ENCODE data around the gene ALK. TPM values are rescaled to one million over a fixed set of nuclear protein-coding genes. Genes with fewer than 3 reads are reported as not detected.

The ALK gene
- total and polyA plus RNA-seq, 4 donors = 4.2 to 16.7 (median 14.2) TPM

GRCh38 chr2:29518010-29518409, 403.4 kb downstream of the ALK start:
- Histone ChIP-seq H3K27me3 (ENCODE audit: control insufficient read depth, insufficient read depth, low read length) (no peaks in the 10 kb centered on the region), H3K9me3 (ENCODE audit: control insufficient read depth, insufficient read depth, low read length) (no peaks in the 10 kb centered on the region), H3K4me1 (ENCODE audit: control insufficient read depth, insufficient read depth, low read length) (no peaks in the 10 kb centered on the region), H3K36me3 (ENCODE audit: control insufficient read depth, insufficient read depth, low read length) (no peaks in the 10 kb centered on the region), H3K4me3 (ENCODE audit: low read depth, low read length) (no peak overlapping the region), H3K27ac (ENCODE audit: low read depth, low read length) (no peak overlapping the region)
- peak in 2 of 6 donors; percentile 26 to 46 for DNase-seq (ENCODE audit: low read depth in 4 of 6, low spot score in 6 of 6)
- no CpG with 5 or more reads among the region's 2 CpGs for WGBS (ENCODE audit: insufficient coverage)

- H3K27ac ChIP-seq (ENCODE audit: low read depth, low read length) = no peak overlapping the region
- DNase-seq (ENCODE audit: low read depth in 4 of 6, low spot score in 6 of 6) = peak in 1 of 6 donors; percentile 42
- WGBS (ENCODE audit: insufficient coverage) = no CpG with 5 or more reads among the region's 2 CpGs
- no peaks in the 10 kb centered on the region for H3K9me3 ChIP-seq (ENCODE audit: control insufficient read depth, insufficient read depth, low read length)
- H3K27me3 ChIP-seq (ENCODE audit: control insufficient read depth, insufficient read depth, low read length) = no peaks in the 10 kb centered on the region
- no peaks in the 10 kb centered on the region for H3K4me1 ChIP-seq (ENCODE audit: control insufficient read depth, insufficient read depth, low read length)
- no peaks in the 10 kb centered on the region for H3K36me3 ChIP-seq (ENCODE audit: control insufficient read depth, insufficient read depth, low read length)
- H3K4me3 ChIP-seq (ENCODE audit: low read depth, low read length) = no peak overlapping the region
Measured at GRCh38 chr2:29517413-29517812, 404.0 kb downstream of the ALK start.

- no peak for DNase-seq (ENCODE audit: low read depth in 4 of 6, low spot score in 6 of 6)
- no peaks in the 10 kb centered on the region for H3K36me3 ChIP-seq (ENCODE audit: control insufficient read depth, insufficient read depth, low read length)
- WGBS (ENCODE audit: insufficient coverage) = 100% methylated on average over 1 of the region's 2 CpGs
- H3K4me3 ChIP-seq (ENCODE audit: low read depth, low read length) = no peak overlapping the region
- no peaks in the 10 kb centered on the region for H3K4me1 ChIP-seq (ENCODE audit: control insufficient read depth, insufficient read depth, low read length)
- H3K27ac ChIP-seq (ENCODE audit: low read depth, low read length) = no peak overlapping the region
- H3K9me3 ChIP-seq (ENCODE audit: control insufficient read depth, insufficient read depth, low read length) = no peaks in the 10 kb centered on the region
- no peaks in the 10 kb centered on the region for H3K27me3 ChIP-seq (ENCODE audit: control insufficient read depth, insufficient read depth, low read length)
Measured at GRCh38 chr2:29516767-29517166, 404.6 kb downstream of the ALK start.

GRCh38 chr2:29509878-29510277, 411.5 kb downstream of the ALK start:
- Histone ChIP-seq H3K36me3 (ENCODE audit: control insufficient read depth, insufficient read depth, low read length) (no peaks in the 10 kb centered on the region), H3K9me3 (ENCODE audit: control insufficient read depth, insufficient read depth, low read length) (peaks cover 8% of the 10 kb centered on the region), H3K4me1 (ENCODE audit: control insufficient read depth, insufficient read depth, low read length) (no peaks in the 10 kb centered on the region), H3K27me3 (ENCODE audit: control insufficient read depth, insufficient read depth, low read length) (no peaks in the 10 kb centered on the region), H3K4me3 (ENCODE audit: low read depth, low read length) (no peak overlapping the region), H3K27ac (ENCODE audit: low read depth, low read length) (no peak overlapping the region)
- no peak for DNase-seq (ENCODE audit: low read depth in 4 of 6, low spot score in 6 of 6)
- WGBS (ENCODE audit: insufficient coverage) = 90% methylated on average over 1 of the region's 1 CpG

- no peak overlapping the region for H3K27ac ChIP-seq (ENCODE audit: low read depth, low read length)
- H3K27me3 ChIP-seq (ENCODE audit: control insufficient read depth, insufficient read depth, low read length) = no peaks in the 10 kb centered on the region
- peaks cover 8% of the 10 kb centered on the region for H3K9me3 ChIP-seq (ENCODE audit: control insufficient read depth, insufficient read depth, low read length)
- WGBS (ENCODE audit: insufficient coverage) = no CpG with 5 or more reads among the region's 1 CpG
- H3K36me3 ChIP-seq (ENCODE audit: control insufficient read depth, insufficient read depth, low read length) = no peaks in the 10 kb centered on the region
- DNase-seq (ENCODE audit: low read depth in 4 of 6, low spot score in 6 of 6) = no peak
- H3K4me3 ChIP-seq (ENCODE audit: low read depth, low read length) = no peak overlapping the region
- no peaks in the 10 kb centered on the region for H3K4me1 ChIP-seq (ENCODE audit: control insufficient read depth, insufficient read depth, low read length)
Measured at GRCh38 chr2:29509397-29509796, 412.0 kb downstream of the ALK start.

GRCh38 chr2:29504746-29505145, 416.6 kb downstream of the ALK start:
- no peaks in the 10 kb centered on the region for H3K36me3 ChIP-seq (ENCODE audit: control insufficient read depth, insufficient read depth, low read length)
- no peak for DNase-seq (ENCODE audit: low read depth in 4 of 6, low spot score in 6 of 6)
- no peak overlapping the region for H3K4me3 ChIP-seq (ENCODE audit: low read depth, low read length)
- H3K4me1 ChIP-seq (ENCODE audit: control insufficient read depth, insufficient read depth, low read length) = no peaks in the 10 kb centered on the region
- H3K9me3 ChIP-seq (ENCODE audit: control insufficient read depth, insufficient read depth, low read length) = no peaks in the 10 kb centered on the region
- no peak overlapping the region for H3K27ac ChIP-seq (ENCODE audit: low read depth, low read length)
- no peaks in the 10 kb centered on the region for H3K27me3 ChIP-seq (ENCODE audit: control insufficient read depth, insufficient read depth, low read length)
- WGBS (ENCODE audit: insufficient coverage) = 75% methylated on average over 1 of the region's 3 CpGs

GRCh38 chr2:29502460-29502911, 418.9 kb downstream of the ALK start:
- DNase-seq (ENCODE audit: low read depth in 4 of 6, low spot score in 6 of 6) = peak in 1 of 6 donors; percentile 68
- Histone ChIP-seq H3K36me3 (ENCODE audit: control insufficient read depth, insufficient read depth, low read length) (no peaks in the 10 kb centered on the region), H3K4me3 (ENCODE audit: low read depth, low read length) (no peak overlapping the region), H3K4me1 (ENCODE audit: control insufficient read depth, insufficient read depth, low read length) (no peaks in the 10 kb centered on the region), H3K9me3 (ENCODE audit: control insufficient read depth, insufficient read depth, low read length) (no peaks in the 10 kb centered on the region), H3K27me3 (ENCODE audit: control insufficient read depth, insufficient read depth, low read length) (no peaks in the 10 kb centered on the region), H3K27ac (ENCODE audit: low read depth, low read length) (no peak overlapping the region)
- 42% methylated on average over 2 of the region's 4 CpGs for WGBS (ENCODE audit: insufficient coverage)

GRCh38 chr2:29497375-29497774, 424.0 kb downstream of the ALK start:
- Histone ChIP-seq H3K27ac (ENCODE audit: low read depth, low read length) (no peak overlapping the region), H3K36me3 (ENCODE audit: control insufficient read depth, insufficient read depth, low read length) (no peaks in the 10 kb centered on the region), H3K4me1 (ENCODE audit: control insufficient read depth, insufficient read depth, low read length) (no peaks in the 10 kb centered on the region), H3K9me3 (ENCODE audit: control insufficient read depth, insufficient read depth, low read length) (no peaks in the 10 kb centered on the region), H3K27me3 (ENCODE audit: control insufficient read depth, insufficient read depth, low read length) (no peaks in the 10 kb centered on the region), H3K4me3 (ENCODE audit: low read depth, low read length) (no peak overlapping the region)
- 63% methylated on average over 2 of the region's 3 CpGs for WGBS (ENCODE audit: insufficient coverage)
- DNase-seq (ENCODE audit: low read depth in 4 of 6, low spot score in 6 of 6) = no peak

GRCh38 chr2:29496198-29496597, 425.2 kb downstream of the ALK start:
- 100% methylated on average over 1 of the region's 1 CpG for WGBS (ENCODE audit: insufficient coverage)
- Histone ChIP-seq H3K4me1 (ENCODE audit: control insufficient read depth, insufficient read depth, low read length) (no peaks in the 10 kb centered on the region), H3K36me3 (ENCODE audit: control insufficient read depth, insufficient read depth, low read length) (no peaks in the 10 kb centered on the region), H3K4me3 (ENCODE audit: low read depth, low read length) (no peak overlapping the region), H3K9me3 (ENCODE audit: control insufficient read depth, insufficient read depth, low read length) (no peaks in the 10 kb centered on the region), H3K27ac (ENCODE audit: low read depth, low read length) (no peak overlapping the region), H3K27me3 (ENCODE audit: control insufficient read depth, insufficient read depth, low read length) (no peaks in the 10 kb centered on the region)
- no peak for DNase-seq (ENCODE audit: low read depth in 4 of 6, low spot score in 6 of 6)

GRCh38 chr2:29495536-29496060, 425.8 kb downstream of the ALK start:
- no peaks in the 10 kb centered on the region for H3K36me3 ChIP-seq (ENCODE audit: control insufficient read depth, insufficient read depth, low read length)
- no peaks in the 10 kb centered on the region for H3K27me3 ChIP-seq (ENCODE audit: control insufficient read depth, insufficient read depth, low read length)
- H3K27ac ChIP-seq (ENCODE audit: low read depth, low read length) = no peak overlapping the region
- no peaks in the 10 kb centered on the region for H3K9me3 ChIP-seq (ENCODE audit: control insufficient read depth, insufficient read depth, low read length)
- WGBS (ENCODE audit: insufficient coverage) = 80% methylated on average over 1 of the region's 4 CpGs
- no peak for DNase-seq (ENCODE audit: low read depth in 4 of 6, low spot score in 6 of 6)
- H3K4me3 ChIP-seq (ENCODE audit: low read depth, low read length) = no peak overlapping the region
- H3K4me1 ChIP-seq (ENCODE audit: control insufficient read depth, insufficient read depth, low read length) = no peaks in the 10 kb centered on the region

Data from spinal cord (tissue), 10 donors.